C4-2B (cell line): ENCODE data around the gene NPC1.

Source experiments
- ZFX ChIP-seq: fragments of 450-650 bp; IDR thresholded peaks from 2 replicates; pipeline ENCODE4 v1.6.1; 2017
- TF ChIP-seq, protein P1 (sequence below): fragments of 450-650 bp; conservative IDR thresholded peaks from 2 replicates; pipeline ENCODE4 v1.5.1; 2017; ENCODE audit warnings: mild to moderate bottlenecking

DNA sequence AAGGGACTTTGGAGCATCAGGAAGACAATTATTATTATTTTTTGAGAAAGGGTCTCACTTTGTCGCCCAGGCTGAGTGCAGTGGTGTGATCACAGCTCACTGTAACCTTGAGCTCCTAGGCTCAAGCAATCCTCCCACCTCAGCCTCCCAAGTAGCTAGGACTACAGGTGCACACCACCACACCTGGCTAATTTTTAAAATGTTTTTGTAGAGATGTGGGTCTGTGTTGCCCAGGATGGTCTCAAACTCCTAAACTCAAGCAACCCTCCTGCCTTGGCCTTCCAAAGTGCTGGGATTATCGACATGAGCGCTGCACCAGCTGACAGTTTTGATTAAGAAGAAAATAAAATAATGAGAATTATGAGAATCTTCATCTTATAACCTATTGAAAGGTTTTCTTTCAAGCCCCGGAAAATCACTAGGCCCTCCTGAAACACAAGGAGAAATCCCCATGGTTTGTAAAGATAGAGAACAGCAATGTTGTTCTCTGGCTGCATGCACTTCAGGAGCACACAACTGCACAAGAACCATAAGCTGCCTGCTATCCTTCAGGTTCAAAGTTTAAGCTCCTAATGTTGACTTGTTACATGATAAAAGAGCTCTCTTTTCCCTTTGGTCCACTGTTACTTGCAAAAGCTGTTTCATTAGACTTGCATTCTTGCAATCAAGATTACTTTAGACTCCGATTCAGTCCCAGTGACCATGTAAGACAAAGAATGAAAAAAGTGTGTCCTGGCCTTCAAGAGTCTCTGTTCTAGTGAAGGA is 16.8 kb downstream of the NPC1 start:
- TF ChIP-seq, protein P1, sequence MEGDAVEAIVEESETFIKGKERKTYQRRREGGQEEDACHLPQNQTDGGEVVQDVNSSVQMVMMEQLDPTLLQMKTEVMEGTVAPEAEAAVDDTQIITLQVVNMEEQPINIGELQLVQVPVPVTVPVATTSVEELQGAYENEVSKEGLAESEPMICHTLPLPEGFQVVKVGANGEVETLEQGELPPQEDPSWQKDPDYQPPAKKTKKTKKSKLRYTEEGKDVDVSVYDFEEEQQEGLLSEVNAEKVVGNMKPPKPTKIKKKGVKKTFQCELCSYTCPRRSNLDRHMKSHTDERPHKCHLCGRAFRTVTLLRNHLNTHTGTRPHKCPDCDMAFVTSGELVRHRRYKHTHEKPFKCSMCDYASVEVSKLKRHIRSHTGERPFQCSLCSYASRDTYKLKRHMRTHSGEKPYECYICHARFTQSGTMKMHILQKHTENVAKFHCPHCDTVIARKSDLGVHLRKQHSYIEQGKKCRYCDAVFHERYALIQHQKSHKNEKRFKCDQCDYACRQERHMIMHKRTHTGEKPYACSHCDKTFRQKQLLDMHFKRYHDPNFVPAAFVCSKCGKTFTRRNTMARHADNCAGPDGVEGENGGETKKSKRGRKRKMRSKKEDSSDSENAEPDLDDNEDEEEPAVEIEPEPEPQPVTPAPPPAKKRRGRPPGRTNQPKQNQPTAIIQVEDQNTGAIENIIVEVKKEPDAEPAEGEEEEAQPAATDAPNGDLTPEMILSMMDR: no peak
- TF ChIP-seq ZFX: no peak
